CD8-positive, alpha-beta memory T cell (primary cell): ENCODE results near the gene NUBPL. TPM values are rescaled to one million over a fixed set of nuclear protein-coding genes. Genes with fewer than 3 reads are reported as not detected.
A peak's percentile ranks its signal among the peaks of the same experiment; 100 is the strongest.

Experiments used
- CTCF ChIA-PET: fragments of 350-600 bp; sonication (Branson Sonifier 250); formaldehyde crosslinking; loops from one replicate; lab custom pipeline; 2021; ENCODE audit warnings: antibody characterized with exemption; lab: Charles Lee
- POLR2A ChIA-PET: fragments of 350-600 bp; sonication (Branson Sonifier 250); formaldehyde crosslinking; loops from one replicate; lab custom pipeline; 2021; ENCODE audit warnings: antibody characterized with exemption; lab: Charles Lee
- DNase-seq, 5 donors: peaks; one replicate each; pipeline versions ENCODE4 v3.0.0 to v3.0.0-alpha.2; 2020 to 2022; ENCODE audit warnings: mixed read lengths in 1 of 5
- H3K27ac ChIP-seq: one replicate; pipeline ENCODE4 v1.7.0; 2013; ENCODE audit warnings: low read depth, mild to moderate bottlenecking, low read length, moderate library complexity
- H3K27me3 ChIP-seq: 2 replicates; pipeline ENCODE4 v1.7.0; 2013; ENCODE audit warnings: low read length, mild to moderate bottlenecking; ENCODE audit not compliant: insufficient read depth, poor library complexity, severe bottlenecking
- H3K36me3 ChIP-seq: 2 replicates; pipeline ENCODE4 v1.7.0; 2013; ENCODE audit warnings: mild to moderate bottlenecking, low read length, moderate library complexity; ENCODE audit not compliant: insufficient read depth
- H3K4me1 ChIP-seq: 2 replicates; pipeline ENCODE4 v1.7.0; 2013; ENCODE audit warnings: mild to moderate bottlenecking, low read length, moderate library complexity; ENCODE audit not compliant: insufficient read depth
- H3K4me3 ChIP-seq: 2 replicates; pipeline ENCODE4 v1.7.0; 2013; ENCODE audit warnings: mild to moderate bottlenecking, low read length
- H3K9me3 ChIP-seq: 2 replicates; pipeline ENCODE4 v1.7.0; 2013; ENCODE audit warnings: mild to moderate bottlenecking, low read length
- H3K27ac Mint-ChIP-seq, 8 donors: one replicate each; pipeline ENCODE4 v1.8.0; 2020 to 2021; ENCODE audit warnings: mixed read lengths in 8 of 8, mild to moderate bottlenecking in 6 of 8, inconsistent platforms in 3 of 8, moderate library complexity in 3 of 8
- H3K27me3 Mint-ChIP-seq, 2 donors: one replicate each; pipeline ENCODE4 v1.8.0; 2020 to 2021; ENCODE audit warnings: mixed read lengths in 2 of 2, mild to moderate bottlenecking in 1 of 2, moderate library complexity in 1 of 2
- H3K36me3 Mint-ChIP-seq, 3 donors: one replicate each; pipeline ENCODE4 v1.8.0; 2020 to 2021; ENCODE audit warnings: mixed read lengths in 3 of 3, inconsistent platforms in 1 of 3, mild to moderate bottlenecking in 1 of 3
- H3K4me1 Mint-ChIP-seq, 3 donors: one replicate each; pipeline ENCODE4 v1.8.0; 2020 to 2021; ENCODE audit warnings: mixed read lengths in 3 of 3, inconsistent platforms in 1 of 3, mild to moderate bottlenecking in 1 of 3
- H3K4me3 Mint-ChIP-seq, 7 donors: one replicate each; pipeline ENCODE4 v1.8.0; 2020 to 2021; ENCODE audit warnings: mixed read lengths in 7 of 7, mild to moderate bottlenecking in 6 of 7, moderate library complexity in 4 of 7, inconsistent platforms in 2 of 7
- H3K9me3 Mint-ChIP-seq, 5 donors: one replicate each; pipeline ENCODE4 v1.8.0; 2020 to 2022; ENCODE audit warnings: mixed read lengths in 5 of 5, mild to moderate bottlenecking in 3 of 5, moderate library complexity in 2 of 5, inconsistent platforms in 1 of 5
- polyA plus RNA-seq: library from polyadenylated mRNA; unstranded; fragments of 300-500 nt; fragmentation: Illumina TruSeq; gene quantifications from one replicate; pipeline ENCODE4 v1.2.3, GENCODE V29; 2021
- total RNA-seq, 2 experiments: library from RNA; stranded (reverse); gene quantifications; one replicate each; pipeline ENCODE4 v1.2.3, GENCODE V29; 2021

The NUBPL gene
- total RNA-seq, result 10 to 100 TPM; 10.9 to 13.0 TPM
- polyA plus RNA-seq, result 5.2 TPM

DNA sequence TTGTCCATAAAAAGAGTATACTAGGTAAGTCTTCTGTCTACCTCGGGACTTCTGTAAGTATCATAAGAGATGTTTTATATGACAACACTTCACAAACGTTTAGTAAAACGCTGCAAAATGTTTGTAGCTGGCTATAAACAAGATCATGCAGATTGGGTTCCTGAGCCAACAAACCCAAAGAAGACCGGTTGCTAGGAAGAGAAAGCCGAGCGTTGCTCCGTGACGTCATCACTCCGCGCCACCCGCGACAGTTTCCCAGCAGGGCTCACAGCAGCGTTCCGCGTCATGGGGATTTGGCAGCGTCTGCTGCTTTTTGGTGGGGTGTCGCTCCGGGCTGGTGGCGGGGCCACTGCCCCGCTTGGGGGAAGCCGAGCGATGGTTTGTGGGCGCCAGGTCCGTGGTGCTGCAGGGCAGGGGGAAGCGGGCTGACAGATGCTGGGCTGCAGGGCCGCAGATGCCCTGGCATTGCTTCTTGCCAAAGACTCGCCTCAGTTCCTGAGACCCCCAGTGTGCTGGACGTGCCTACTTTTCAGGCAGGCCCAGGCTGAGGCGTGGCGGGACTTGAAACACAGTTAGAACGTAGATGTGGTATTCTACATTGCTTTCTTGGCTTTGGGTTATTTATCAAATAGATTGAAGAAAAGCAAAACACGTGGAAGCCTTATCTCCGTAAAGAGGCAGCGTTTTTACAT, at the start of gene NUBPL:
Gene NUBPL, plus strand, starts transcription at position 250 of the 692 bp plus-strand sequence. Its CDS starts 36 bp downstream, at position 286.
- Mint-ChIP-seq H3K4me1 (peaks cover 23 to 36% (median 31%) of the 10 kb centered on the region in 3 donors), H3K27ac (peak within 1 kb of the TSS; percentile 94 to 99 (median 98)), H3K27me3 (peaks cover 6 to 16% of the 10 kb centered on the region in 2 donors), H3K36me3 (peaks cover 0 to 7% (median 0%) of the 10 kb centered on the region in 3 donors), H3K4me3 (peak within 1 kb of the TSS; percentile 93 to 97 (median 96)), H3K9me3 (peaks cover 0 to 4% (median 0%) of the 10 kb centered on the region in 5 donors)
- Histone ChIP-seq H3K9me3 (no peaks in the 10 kb centered on the region), H3K36me3 (no peaks in the 10 kb centered on the region), H3K27me3 (no peaks in the 10 kb centered on the region), H3K4me3 (peak within 1 kb of the TSS; percentile 82), H3K4me1 (peaks cover 14% of the 10 kb centered on the region), H3K27ac (peak within 1 kb of the TSS; percentile 84)
- ChIA-PET POLR2A (no interaction called here), CTCF (no interaction called here)
- peak; percentile 97 to 99 (median 98) for DNase-seq

- Mint-ChIP-seq H3K9me3 (no peaks in the 10 kb centered on the region), H3K27ac (no peak overlapping the region), H3K4me3 (no peak overlapping the region), H3K36me3 (no peaks in the 10 kb centered on the region), H3K4me1 (peaks cover 0 to 4% (median 0%) of the 10 kb centered on the region in 3 donors), H3K27me3 (peaks cover 7 to 17% of the 10 kb centered on the region in 2 donors)
- no peak overlapping the region for H3K27ac ChIP-seq
- no peak overlapping the region for H3K4me3 ChIP-seq
- no peaks in the 10 kb centered on the region for H3K27me3 ChIP-seq
- POLR2A ChIA-PET, result no interaction called here
- no peaks in the 10 kb centered on the region for H3K9me3 ChIP-seq
- no peak for DNase-seq
- CTCF ChIA-PET, result no interaction called here
- H3K4me1 ChIP-seq, result no peaks in the 10 kb centered on the region
- no peaks in the 10 kb centered on the region for H3K36me3 ChIP-seq
Measured at GRCh38 chr14:31527087-31527486, 34.1 kb upstream of the NUBPL start.

- H3K27me3 ChIP-seq, result no peaks in the 10 kb centered on the region
- ChIA-PET CTCF (no interaction called here), POLR2A (no interaction called here)
- no peaks in the 10 kb centered on the region for H3K9me3 ChIP-seq
- DNase-seq, result no peak
- no peaks in the 10 kb centered on the region for H3K4me1 ChIP-seq
- Mint-ChIP-seq H3K4me3 (no peak overlapping the region), H3K36me3 (no peaks in the 10 kb centered on the region), H3K4me1 (peaks cover 0 to 4% (median 0%) of the 10 kb centered on the region in 3 donors), H3K27me3 (peaks cover 7 to 13% of the 10 kb centered on the region in 2 donors), H3K27ac (no peak overlapping the region), H3K9me3 (no peaks in the 10 kb centered on the region)
- H3K4me3 ChIP-seq, result no peak overlapping the region
- H3K27ac ChIP-seq, result no peak overlapping the region
- no peaks in the 10 kb centered on the region for H3K36me3 ChIP-seq
Measured at GRCh38 chr14:31527546-31527945, 33.7 kb upstream of the NUBPL start.

DNA sequence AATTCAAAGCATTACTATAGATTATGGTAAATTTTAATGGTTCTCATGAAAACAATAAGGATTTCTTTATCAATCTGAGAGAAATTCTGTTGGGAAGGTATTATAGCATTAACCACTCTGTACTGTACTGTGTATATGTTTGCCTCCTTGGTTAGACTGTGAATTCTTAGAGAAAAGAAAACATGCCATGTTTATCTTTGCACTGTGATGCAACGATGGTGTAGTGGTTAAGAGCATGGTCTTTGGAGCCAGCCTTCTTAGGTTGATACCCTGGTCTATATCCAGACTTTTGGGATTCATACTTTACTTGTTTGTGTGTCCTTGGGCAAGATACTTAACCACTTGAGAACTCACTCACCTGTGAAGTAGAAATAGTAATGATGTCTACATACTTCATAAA, 32.2 kb upstream of the NUBPL start:
- Mint-ChIP-seq H3K27me3 (peaks cover 2 to 5% of the 10 kb centered on the region in 2 donors), H3K4me1 (peaks cover 0 to 4% (median 0%) of the 10 kb centered on the region in 3 donors), H3K4me3 (no peak overlapping the region), H3K27ac (no peak overlapping the region), H3K36me3 (no peaks in the 10 kb centered on the region), H3K9me3 (no peaks in the 10 kb centered on the region)
- Histone ChIP-seq H3K27me3 (no peaks in the 10 kb centered on the region), H3K4me3 (no peak overlapping the region), H3K9me3 (no peaks in the 10 kb centered on the region), H3K36me3 (no peaks in the 10 kb centered on the region), H3K4me1 (no peaks in the 10 kb centered on the region), H3K27ac (no peak overlapping the region)
- ChIA-PET POLR2A (no interaction called here), CTCF (no interaction called here)
- no peak for DNase-seq

DNA sequence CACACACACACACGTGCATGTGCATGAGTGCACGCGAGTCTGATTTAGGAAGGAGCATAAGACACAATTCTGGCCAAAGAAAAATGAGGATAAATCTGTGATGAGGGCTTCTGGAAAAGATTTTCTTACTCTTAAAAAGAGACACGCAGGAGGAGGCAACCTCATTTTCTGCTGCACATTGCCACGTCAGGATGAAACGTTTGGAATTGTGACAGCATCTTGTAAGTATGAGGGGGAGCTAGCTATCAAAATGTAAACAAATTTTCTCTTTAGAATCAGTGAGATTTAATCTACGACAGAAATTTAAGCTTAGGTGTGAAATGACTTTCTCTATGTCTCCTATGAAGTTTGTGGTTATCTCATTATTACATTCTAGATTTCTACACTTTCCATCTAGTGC, 31.1 kb upstream of the NUBPL start:
- H3K4me1 Mint-ChIP-seq, result peaks cover 0 to 4% (median 0%) of the 10 kb centered on the region in 3 donors
- ChIA-PET CTCF (no interaction called here), POLR2A (no interaction called here)
- H3K27ac ChIP-seq, result no peak overlapping the region
- no peaks in the 10 kb centered on the region for H3K27me3 ChIP-seq
- H3K27me3 Mint-ChIP-seq, result peaks cover 0 to 4% of the 10 kb centered on the region in 2 donors
- H3K27ac Mint-ChIP-seq, result no peak overlapping the region
- no peaks in the 10 kb centered on the region for H3K36me3 ChIP-seq
- no peaks in the 10 kb centered on the region for H3K9me3 ChIP-seq
- no peaks in the 10 kb centered on the region for H3K4me1 ChIP-seq
- no peaks in the 10 kb centered on the region for H3K36me3 Mint-ChIP-seq
- no peak for DNase-seq
- no peaks in the 10 kb centered on the region for H3K9me3 Mint-ChIP-seq
- no peak overlapping the region for H3K4me3 ChIP-seq
- no peak overlapping the region for H3K4me3 Mint-ChIP-seq

- Histone ChIP-seq H3K36me3 (no peaks in the 10 kb centered on the region), H3K27me3 (no peaks in the 10 kb centered on the region), H3K27ac (no peak overlapping the region), H3K9me3 (no peaks in the 10 kb centered on the region), H3K4me1 (no peaks in the 10 kb centered on the region), H3K4me3 (no peak overlapping the region)
- no peaks in the 10 kb centered on the region for H3K4me1 Mint-ChIP-seq
- no peaks in the 10 kb centered on the region for H3K36me3 Mint-ChIP-seq
- H3K27ac Mint-ChIP-seq, result no peak overlapping the region
- no peak overlapping the region for H3K4me3 Mint-ChIP-seq
- DNase-seq, result no peak
- H3K27me3 Mint-ChIP-seq, result peaks cover 12 to 33% of the 10 kb centered on the region in 2 donors
- no peaks in the 10 kb centered on the region for H3K9me3 Mint-ChIP-seq
- ChIA-PET CTCF (no interaction called here), POLR2A (no interaction called here)
Measured at GRCh38 chr14:31536201-31536960, 24.8 kb upstream of the NUBPL start.

DNA sequence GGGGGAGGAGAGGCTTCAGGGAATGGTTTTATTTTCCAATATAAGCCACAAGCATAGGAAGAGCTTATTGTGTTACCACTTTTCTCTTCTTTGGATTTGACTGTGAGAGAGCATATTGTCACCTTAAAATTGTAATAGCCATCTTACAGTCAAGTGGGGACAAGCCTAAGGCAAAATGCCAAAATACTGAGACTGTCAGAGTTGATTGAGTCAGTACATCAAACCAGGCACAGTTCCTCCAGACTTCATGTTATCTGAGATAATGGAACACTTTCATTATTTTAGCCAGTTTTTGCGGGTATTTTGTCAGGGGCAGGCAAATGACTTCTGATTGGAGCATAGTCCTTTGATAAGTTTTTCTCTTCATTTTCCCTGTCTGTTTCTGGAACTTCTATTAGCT, 19.5 kb upstream of the NUBPL start:
- DNase-seq, result no peak
- Mint-ChIP-seq H3K36me3 (no peaks in the 10 kb centered on the region), H3K4me3 (no peak overlapping the region), H3K9me3 (no peaks in the 10 kb centered on the region), H3K27ac (no peak overlapping the region), H3K4me1 (no peaks in the 10 kb centered on the region), H3K27me3 (peaks cover 13 to 41% of the 10 kb centered on the region in 2 donors)
- no peak overlapping the region for H3K27ac ChIP-seq
- POLR2A ChIA-PET, result no interaction called here
- no peaks in the 10 kb centered on the region for H3K4me1 ChIP-seq
- H3K9me3 ChIP-seq, result no peaks in the 10 kb centered on the region
- CTCF ChIA-PET, result no interaction called here
- H3K4me3 ChIP-seq, result no peak overlapping the region
- H3K36me3 ChIP-seq, result no peaks in the 10 kb centered on the region
- peaks cover 3% of the 10 kb centered on the region for H3K27me3 ChIP-seq
